ENCODE measurements around the gene KIF2C. TPM values are rescaled to one million over a fixed set of nuclear protein-coding genes. Genes with fewer than 3 reads are reported as not detected.
A peak's percentile ranks its signal among the peaks of the same experiment; 100 is the strongest.
"Not testable (repeated sequence)": the region's sequence is repeated elsewhere in the genome, so short reads cannot be mapped to it uniquely, and the experiment has no call there.

The KIF2C gene
- total RNA-seq, 4 donors from 2014 or later: 0.64 to 15.1 TPM; not detected in 2

- no peaks in the 10 kb centered on the region for H3K36me3 ChIP-seq
- DNase-seq: peak; percentile 91
- peak within 1 kb of the TSS; percentile 99 to 100 for H3K27ac ChIP-seq
- no peaks in the 10 kb centered on the region for H3K27me3 ChIP-seq
- H3K9me3 ChIP-seq: no peaks in the 10 kb centered on the region
- TF ChIP-seq POLR2A (IDR thresholded peaks at IDR 0.05): peak; percentile 34 to 64
- TF ChIP-seq, protein P1, sequence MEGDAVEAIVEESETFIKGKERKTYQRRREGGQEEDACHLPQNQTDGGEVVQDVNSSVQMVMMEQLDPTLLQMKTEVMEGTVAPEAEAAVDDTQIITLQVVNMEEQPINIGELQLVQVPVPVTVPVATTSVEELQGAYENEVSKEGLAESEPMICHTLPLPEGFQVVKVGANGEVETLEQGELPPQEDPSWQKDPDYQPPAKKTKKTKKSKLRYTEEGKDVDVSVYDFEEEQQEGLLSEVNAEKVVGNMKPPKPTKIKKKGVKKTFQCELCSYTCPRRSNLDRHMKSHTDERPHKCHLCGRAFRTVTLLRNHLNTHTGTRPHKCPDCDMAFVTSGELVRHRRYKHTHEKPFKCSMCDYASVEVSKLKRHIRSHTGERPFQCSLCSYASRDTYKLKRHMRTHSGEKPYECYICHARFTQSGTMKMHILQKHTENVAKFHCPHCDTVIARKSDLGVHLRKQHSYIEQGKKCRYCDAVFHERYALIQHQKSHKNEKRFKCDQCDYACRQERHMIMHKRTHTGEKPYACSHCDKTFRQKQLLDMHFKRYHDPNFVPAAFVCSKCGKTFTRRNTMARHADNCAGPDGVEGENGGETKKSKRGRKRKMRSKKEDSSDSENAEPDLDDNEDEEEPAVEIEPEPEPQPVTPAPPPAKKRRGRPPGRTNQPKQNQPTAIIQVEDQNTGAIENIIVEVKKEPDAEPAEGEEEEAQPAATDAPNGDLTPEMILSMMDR (IDR thresholded peaks at IDR 0.05): no peak
- peaks cover 21 to 56% of the 10 kb centered on the region in 2 donors for H3K4me1 ChIP-seq
- intact Hi-C loops (cut with DNase I; ENCODE audit: low total_unique reads): no loop called here
- H3K4me3 ChIP-seq: peak within 1 kb of the TSS; percentile 21 to 46
Observed at GRCh38 chr1:44808063-44808937, 68.7 kb downstream of the KIF2C start, which contains the start of gene BTBD19. TSS of gene BTBD19 (plus strand) at chr1:44808523. CDS start at chr1:44808821, 298 bp downstream.

- H3K4me3 ChIP-seq: peak overlapping the region; percentile 21 to 46
- no peaks in the 10 kb centered on the region for H3K27me3 ChIP-seq
- peaks cover 21 to 56% of the 10 kb centered on the region in 2 donors for H3K4me1 ChIP-seq
- no peaks in the 10 kb centered on the region for H3K36me3 ChIP-seq
- H3K9me3 ChIP-seq: no peaks in the 10 kb centered on the region
- intact Hi-C loops (cut with DNase I; ENCODE audit: low total_unique reads): no loop called here
- peak; percentile 69 to 73 for DNase-seq
- TF ChIP-seq, protein P1 (IDR thresholded peaks at IDR 0.05): no peak
- TF ChIP-seq POLR2A (IDR thresholded peaks at IDR 0.05): peak; percentile 13 to 47
- peak overlapping the region; percentile 99 to 100 for H3K27ac ChIP-seq
Observed at GRCh38 chr1:44808938-44809917, 69.6 kb downstream of the KIF2C start.

DNA sequence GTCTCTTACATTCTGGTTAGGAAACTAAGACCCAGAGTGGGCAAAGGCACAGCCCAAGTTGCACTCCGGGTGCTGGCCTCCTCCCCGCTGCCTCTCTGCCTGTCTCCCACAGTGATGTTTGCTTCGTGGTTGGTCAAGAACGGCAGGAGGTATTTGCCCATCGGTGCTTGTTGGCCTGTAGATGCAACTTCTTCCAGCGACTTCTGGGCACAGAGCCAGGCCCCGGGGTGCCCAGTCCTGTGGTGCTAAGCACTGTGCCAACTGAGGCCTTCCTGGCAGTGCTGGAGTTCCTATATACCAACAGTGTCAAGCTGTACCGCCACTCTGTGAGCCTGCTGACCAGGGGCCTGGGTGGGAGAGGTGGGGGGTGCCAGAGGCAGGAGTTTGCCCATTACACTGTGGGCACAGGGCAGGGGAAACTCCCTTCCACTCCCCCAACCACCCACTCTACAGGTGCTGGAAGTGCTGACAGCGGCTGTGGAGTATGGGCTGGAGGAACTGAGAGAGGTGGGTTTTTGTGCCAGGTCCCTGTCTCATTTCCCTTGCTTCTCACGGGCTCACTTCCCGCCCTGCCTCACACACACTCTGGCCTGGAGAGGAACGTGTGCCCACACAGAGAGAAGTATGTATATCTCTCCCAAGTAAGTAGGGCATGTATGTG is 70.6 kb downstream of the KIF2C start:
- no peaks in the 10 kb centered on the region for H3K36me3 ChIP-seq

GRCh38 chr1:44810762-44811105 is 71.1 kb downstream of the KIF2C start:
- H3K9me3 ChIP-seq; H3K27me3 ChIP-seq; H3K36me3 ChIP-seq; H3K4me3 ChIP-seq; DNase-seq; intact Hi-C loops (cut with DNase I; ENCODE audit: low total_unique reads): not testable (repeated sequence)
- H3K4me1 ChIP-seq: peaks cover 21 to 55% of the 10 kb centered on the region in 2 donors
- H3K27ac ChIP-seq: peak overlapping the region; percentile 99 to 100

More for the DNA sequence above, 70.6 kb downstream of the KIF2C start:
- Histone ChIP-seq H3K4me3 (peak overlapping the region; percentile 21 to 46), H3K4me1 (peaks cover 21 to 56% of the 10 kb centered on the region in 2 donors), H3K27ac (peak overlapping the region; percentile 99 to 100), H3K27me3 (no peaks in the 10 kb centered on the region), H3K9me3 (no peaks in the 10 kb centered on the region)
- peak in 1 of 2 donors; percentile 62 for DNase-seq
- intact Hi-C loops (cut with DNase I; ENCODE audit: low total_unique reads): no loop called here
- TF ChIP-seq, protein P1 (IDR thresholded peaks at IDR 0.05): no peak
- TF ChIP-seq POLR2A (IDR thresholded peaks at IDR 0.05): no peak

GRCh38 chr1:44811234-44811633 is 71.6 kb downstream of the KIF2C start:
- intact Hi-C loops (cut with DNase I; ENCODE audit: low total_unique reads): no loop called here
- Histone ChIP-seq H3K4me3 (no peak overlapping the region), H3K36me3 (no peaks in the 10 kb centered on the region), H3K4me1 (peaks cover 21 to 50% of the 10 kb centered on the region in 2 donors), H3K9me3 (no peaks in the 10 kb centered on the region), H3K27ac (peak overlapping the region; percentile 99 to 100), H3K27me3 (no peaks in the 10 kb centered on the region)
- TF ChIP-seq, protein P1 (IDR thresholded peaks at IDR 0.05): no peak
- TF ChIP-seq POLR2A (IDR thresholded peaks at IDR 0.05): no peak
- peak; percentile 11 to 13 for DNase-seq

Data from uterus (tissue), 4 donors.